ENCODE data around the gene ENO3. TPM values are rescaled to one million over a fixed set of nuclear protein-coding genes. Genes with fewer than 3 reads are reported as not detected.
A peak's percentile ranks its signal among the peaks of the same experiment; 100 is the strongest.

The ENO3 gene
- total RNA-seq, 1 experiment from 2014 or later: 24.6 TPM

- no peak overlapping the region for H3K27ac ChIP-seq (ENCODE audit: low read depth, low read length)
- H3K9me2 ChIP-seq (ENCODE audit: insufficient read depth): no peaks in the 10 kb centered on the region
- peak; percentile 67 for ATAC-seq
- H4K20me1 ChIP-seq (ENCODE audit: insufficient read depth): no peaks in the 10 kb centered on the region
- H3K9ac ChIP-seq (ENCODE audit: low read length): no peak overlapping the region
- H3K27me3 ChIP-seq (ENCODE audit: insufficient read depth, low read length): no peaks in the 10 kb centered on the region
- H3K4me3 ChIP-seq (replicated peaks in 1 of 2; ENCODE audit: low read depth in 1 of 2, low read length in 2 of 2): no peak overlapping the region
- no peak overlapping the region for H2AFZ ChIP-seq (ENCODE audit: low read depth, low read length, poor library complexity, severe bottlenecking)
- no peaks in the 10 kb centered on the region for H3K36me3 ChIP-seq (ENCODE audit: control insufficient read depth in 1 of 2, insufficient read depth in 2 of 2, low read length in 2 of 2)
- no peaks in the 10 kb centered on the region for H3K79me2 ChIP-seq (ENCODE audit: insufficient read depth, low read length)
- POLR2A ChIA-PET: interaction anchor here (4.6 kb wide), 1 partner anchor 11 kb away, joined by 27 read pairs; the partner anchor contains the start of gene SPAG7
- no peak for TF ChIP-seq POLR2AphosphoS5 (IDR thresholded peaks at IDR 0.05; ENCODE audit: low read depth, low read length)
- peak in 2 of 3 experiments; percentile 34 to 37; a peak in 3 of 6 replicates for TF ChIP-seq CTCF (IDR thresholded peaks at IDR 0.05 in 2 of 3, conservative IDR thresholded peaks at IDR 0.05 in 1 of 3; ENCODE audit: borderline replicate concordance in 1 of 3, insufficient read depth in 1 of 3, low read depth in 2 of 3, low read length in 2 of 3)
- no peak for TF ChIP-seq FOSL1 (IDR thresholded peaks at IDR 0.05; ENCODE audit: low read depth)
- TF ChIP-seq CEBPB (IDR thresholded peaks at IDR 0.05; ENCODE audit: low read depth): no peak
- no peak for TF ChIP-seq REST (IDR thresholded peaks at IDR 0.05; ENCODE audit: low read depth)
- H3K4me1 ChIP-seq (ENCODE audit: control insufficient read depth in 1 of 2, insufficient read depth in 2 of 2, low read length in 2 of 2): peaks cover 7 to 20% of the 10 kb centered on the region in 2 experiments
- CTCF ChIA-PET: interaction anchor here (2.1 kb wide), 1 partner anchor 10 kb away, joined by 7 read pairs; the partner anchor contains the start of gene SPAG7
- intact Hi-C loops (cut with micrococcal nuclease): no loop called here
- no peak for DNase-seq (ENCODE audit: low read depth, low spot score)
- no TSS peak for BruUV-seq (replicated peaks)
- no peak overlapping the region for H3K4me2 ChIP-seq (ENCODE audit: low read length)
- no peaks in the 10 kb centered on the region for H3K9me3 ChIP-seq (ENCODE audit: control insufficient read depth in 1 of 2, insufficient read depth in 1 of 2, low read depth in 1 of 2, low read length in 2 of 2)
- RAD21 ChIA-PET (ENCODE audit: low non-redundant PET in 1 of 2, low total read pairs in 2 of 2, uncharacterized antibody in 2 of 2, unreplicated experiment in 2 of 2): no interaction called here
Observed at GRCh38 chr17:4956493-4957061, 5.7 kb downstream of the ENO3 start.
